Ecto neural progenitor cell (in vitro differentiated cells): Measurements from ENCODE around the gene HRC.
"Not testable (repeated sequence)": the region's sequence is repeated elsewhere in the genome, so short reads cannot be mapped to it uniquely, and the experiment has no call there.

Experiments used
- DNase-seq: peaks from one replicate; pipeline ENCODE4 v3.0.0-alpha.2; 2018; ENCODE audit warnings: low spot score

Gene HRC

DNA sequence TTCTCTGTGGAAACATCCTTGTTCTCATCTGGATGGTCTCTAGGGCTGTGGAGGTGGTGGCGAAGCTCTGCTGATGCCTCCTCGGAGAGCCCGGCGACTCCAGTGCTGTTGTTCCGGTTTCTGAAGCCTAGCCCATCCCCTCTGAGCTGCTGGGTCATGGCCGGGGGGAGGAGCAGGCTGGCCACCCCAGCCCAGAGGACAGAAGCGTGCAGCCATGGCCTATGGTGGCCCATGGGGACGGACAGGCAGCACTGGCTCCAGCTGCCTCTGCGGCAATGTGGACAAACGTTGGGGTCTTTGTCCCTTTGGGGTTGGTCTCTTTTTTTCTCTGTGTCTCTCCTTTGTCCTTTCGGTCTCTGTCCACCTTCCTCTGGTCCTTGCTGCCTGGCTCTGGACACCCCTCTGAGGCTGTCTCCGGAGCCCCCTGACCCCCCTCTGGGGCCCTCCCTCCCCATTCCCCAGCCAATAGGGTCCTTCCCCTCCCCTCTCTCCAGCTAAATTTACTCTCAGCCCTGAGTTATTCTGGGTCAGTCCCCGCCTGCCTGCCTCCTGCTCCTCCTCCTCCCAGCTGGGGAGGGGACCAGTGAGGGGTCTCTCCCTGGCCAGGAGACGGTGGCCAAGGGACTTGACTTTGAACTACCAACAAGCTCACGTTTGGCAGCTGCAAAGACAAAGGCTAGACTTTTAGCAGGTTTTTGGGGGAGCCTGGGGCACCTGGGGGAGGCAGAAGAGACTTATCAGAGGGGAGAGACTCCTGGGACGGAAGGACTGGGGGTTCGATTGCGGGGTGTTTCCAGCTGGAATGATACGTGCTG, at the start of gene HRC:
HRC (minus strand) TSS at position 392 of the 815 bp plus-strand sequence; CDS start at position 233, 159 bp downstream.
- DNase-seq = no peak

- DNase-seq = no peak
These were observed 45.8 kb upstream of the HRC start for GRCh38 chr19:49201042-49201441.

- DNase-seq = no peak
These were observed 45.2 kb upstream of the HRC start for GRCh38 chr19:49200238-49200862.

- no peak for DNase-seq
These were observed 41.5 kb upstream of the HRC start for GRCh38 chr19:49196527-49197240.

DNA sequence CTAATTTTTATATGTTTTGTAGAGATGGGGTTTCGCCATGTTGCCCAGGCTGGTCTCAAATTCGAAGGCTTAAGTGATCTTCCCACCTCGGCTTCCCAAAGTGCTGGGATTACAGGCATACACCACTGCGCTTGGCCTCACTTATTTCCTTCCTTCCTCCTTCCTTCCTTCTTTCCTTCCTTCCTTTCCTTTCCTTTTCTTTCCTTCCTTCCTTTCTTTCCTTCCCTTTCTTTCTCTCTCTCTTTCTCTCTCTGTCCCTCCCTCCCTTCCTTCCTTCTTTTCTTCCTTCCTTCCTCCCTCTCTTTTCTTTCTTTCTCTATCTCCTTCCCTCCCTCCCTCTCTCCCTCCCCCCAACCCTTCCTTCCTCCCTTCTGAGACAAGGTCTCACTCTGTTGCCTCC, 39.2 kb upstream of the HRC start:
- DNase-seq = no peak

DNA sequence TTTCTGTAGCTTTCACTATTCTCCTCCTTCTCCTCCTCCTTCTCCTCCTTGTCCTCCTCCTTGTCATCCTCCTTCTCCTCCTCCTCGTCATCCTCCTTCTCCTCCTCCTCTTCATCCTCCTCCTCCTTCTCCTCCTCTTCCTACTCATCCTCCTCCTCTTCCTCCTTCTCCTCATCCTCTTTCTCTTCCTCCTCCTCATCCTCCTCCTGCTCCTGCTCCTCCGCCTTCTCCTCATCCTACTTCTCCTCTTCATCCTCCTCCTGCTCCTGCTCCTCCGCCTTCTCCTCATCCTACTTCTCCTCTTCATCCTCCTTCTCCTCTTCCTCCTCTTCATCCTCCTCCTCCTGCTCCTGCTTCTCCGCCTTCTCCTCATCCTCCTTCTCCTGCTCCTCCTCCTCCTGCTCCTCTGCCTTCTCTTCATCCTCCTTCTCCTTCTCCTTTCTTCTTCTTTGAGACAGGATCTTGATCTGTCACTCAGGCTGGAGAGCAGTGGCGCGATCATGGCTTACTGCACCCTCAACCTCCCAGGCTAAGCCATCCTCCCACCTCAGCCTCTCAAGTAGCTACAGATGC, 38.7 kb upstream of the HRC start:
- DNase-seq = no peak

DNA sequence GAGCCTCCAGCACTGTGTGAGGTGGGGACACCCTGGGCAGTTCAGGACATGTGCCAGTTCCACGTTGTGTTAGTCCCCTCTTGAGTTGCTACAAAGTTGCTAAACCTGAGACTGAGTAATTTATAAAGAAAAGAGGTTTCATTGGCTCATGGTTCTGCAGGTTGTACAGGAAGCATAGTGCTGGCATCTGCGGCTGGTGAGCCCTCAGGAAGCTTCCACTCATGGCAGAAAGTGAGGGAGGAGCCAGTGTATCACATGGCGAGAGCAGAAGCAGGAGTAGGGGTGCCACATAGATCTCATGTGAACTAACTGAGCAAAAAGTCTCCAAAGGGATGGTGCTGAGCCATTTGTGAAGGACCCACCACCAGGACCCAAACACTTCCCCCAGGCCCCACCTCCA, 35.6 kb upstream of the HRC start:
- no peak for DNase-seq

GRCh38 chr19:49189259-49189658, 34.1 kb upstream of the HRC start:
- DNase-seq = no peak

GRCh38 chr19:49188626-49189200, 33.5 kb upstream of the HRC start:
- DNase-seq = no peak

DNA sequence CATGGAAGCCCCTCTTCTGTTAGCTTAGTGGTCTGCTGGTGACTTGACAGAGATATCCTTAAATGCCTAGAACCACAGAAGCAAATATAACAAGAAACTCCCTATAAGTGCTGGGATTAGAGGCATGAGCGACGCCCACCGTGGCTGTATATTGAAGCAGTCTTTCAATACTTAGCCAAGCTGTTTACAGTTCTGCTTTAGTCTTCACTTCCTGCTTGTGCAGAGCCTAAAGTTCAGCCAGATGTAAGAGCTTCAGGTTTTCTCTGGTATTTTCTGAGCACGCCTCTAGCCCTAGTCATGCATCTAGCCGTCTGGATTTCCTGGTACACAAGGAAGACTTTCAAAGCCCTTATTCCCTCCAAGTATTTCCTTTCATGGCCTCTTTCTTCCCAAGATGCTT, 30.9 kb upstream of the HRC start:
- no peak for DNase-seq

DNA sequence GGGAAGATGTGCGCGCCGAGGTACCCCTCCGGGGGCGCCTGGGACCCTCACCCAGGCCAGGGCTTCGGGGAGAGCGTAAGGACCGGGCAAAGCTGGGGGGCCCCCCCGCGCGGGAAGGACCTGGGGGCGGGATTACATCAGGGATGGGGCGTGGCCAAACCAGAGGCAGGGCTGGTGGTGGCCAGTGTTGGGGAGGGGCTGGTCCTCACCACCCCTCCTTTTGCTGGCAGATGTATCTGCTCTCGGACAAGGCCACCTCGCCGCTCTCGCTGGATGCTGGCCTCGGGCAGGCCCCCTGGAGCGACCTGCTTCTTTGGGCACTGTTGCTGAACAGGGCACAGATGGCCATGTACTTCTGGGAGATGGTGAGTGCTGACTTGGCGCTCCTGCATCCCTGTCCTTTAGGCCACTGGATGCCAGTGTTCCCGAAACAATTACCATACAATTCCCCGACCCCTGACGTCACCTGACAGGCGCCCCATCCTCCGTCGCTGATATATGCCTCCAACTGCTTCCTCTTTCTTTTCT, 27.7 kb upstream of the HRC start:
- no peak for DNase-seq

- DNase-seq = not testable (repeated sequence)
These were observed 27.0 kb upstream of the HRC start for GRCh38 chr19:49182010-49182847.

GRCh38 chr19:49180659-49181058, 25.5 kb upstream of the HRC start:
- DNase-seq = no peak

GRCh38 chr19:49173198-49173597, 18.0 kb upstream of the HRC start:
- DNase-seq = no peak

- no peak for DNase-seq
These were observed 13.2 kb upstream of the HRC start for GRCh38 chr19:49168421-49168820.

DNA sequence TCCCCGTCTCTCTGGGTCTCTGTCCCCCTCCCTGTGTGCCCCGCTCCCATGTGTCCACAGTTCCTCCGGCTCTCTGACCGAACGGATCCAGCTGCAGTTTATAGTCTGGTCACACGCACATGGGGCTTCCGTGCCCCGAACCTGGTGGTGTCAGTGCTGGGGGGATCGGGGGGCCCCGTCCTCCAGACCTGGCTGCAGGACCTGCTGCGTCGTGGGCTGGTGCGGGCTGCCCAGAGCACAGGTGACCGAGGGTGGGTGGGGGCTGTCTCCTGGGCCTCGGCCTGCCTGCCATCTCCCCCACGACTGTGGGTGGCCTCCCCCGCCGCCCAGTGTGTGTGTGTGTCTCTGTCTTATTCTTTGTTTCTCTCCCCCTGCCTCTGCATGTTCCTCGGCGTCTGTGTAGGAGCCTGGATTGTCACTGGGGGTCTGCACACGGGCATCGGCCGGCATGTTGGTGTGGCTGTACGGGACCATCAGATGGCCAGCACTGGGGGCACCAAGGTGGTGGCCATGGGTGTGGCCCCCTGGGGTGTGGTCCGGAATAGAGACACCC, 12.7 kb upstream of the HRC start:
- no peak for DNase-seq

DNA sequence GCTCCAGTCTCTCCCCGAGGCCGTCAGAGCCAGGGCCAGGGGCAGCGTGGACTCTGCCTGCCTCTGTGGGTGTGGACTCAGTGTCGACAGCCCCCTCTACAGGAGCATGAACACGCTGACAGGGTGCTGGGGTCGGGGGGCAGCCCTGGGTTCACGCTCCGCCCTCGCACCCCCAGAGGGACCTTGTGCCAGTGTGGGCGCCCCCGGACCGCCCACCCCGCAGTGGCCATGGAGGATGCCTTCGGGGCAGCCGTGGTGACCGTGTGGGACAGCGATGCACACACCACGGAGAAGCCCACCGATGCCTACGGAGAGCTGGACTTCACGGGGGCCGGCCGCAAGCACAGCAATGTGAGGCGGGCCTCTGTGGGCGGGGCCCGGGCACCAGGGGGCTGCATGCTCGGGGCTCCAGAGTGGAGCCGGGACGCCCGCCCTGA, 10.7 kb upstream of the HRC start:
- DNase-seq = no peak

DNA sequence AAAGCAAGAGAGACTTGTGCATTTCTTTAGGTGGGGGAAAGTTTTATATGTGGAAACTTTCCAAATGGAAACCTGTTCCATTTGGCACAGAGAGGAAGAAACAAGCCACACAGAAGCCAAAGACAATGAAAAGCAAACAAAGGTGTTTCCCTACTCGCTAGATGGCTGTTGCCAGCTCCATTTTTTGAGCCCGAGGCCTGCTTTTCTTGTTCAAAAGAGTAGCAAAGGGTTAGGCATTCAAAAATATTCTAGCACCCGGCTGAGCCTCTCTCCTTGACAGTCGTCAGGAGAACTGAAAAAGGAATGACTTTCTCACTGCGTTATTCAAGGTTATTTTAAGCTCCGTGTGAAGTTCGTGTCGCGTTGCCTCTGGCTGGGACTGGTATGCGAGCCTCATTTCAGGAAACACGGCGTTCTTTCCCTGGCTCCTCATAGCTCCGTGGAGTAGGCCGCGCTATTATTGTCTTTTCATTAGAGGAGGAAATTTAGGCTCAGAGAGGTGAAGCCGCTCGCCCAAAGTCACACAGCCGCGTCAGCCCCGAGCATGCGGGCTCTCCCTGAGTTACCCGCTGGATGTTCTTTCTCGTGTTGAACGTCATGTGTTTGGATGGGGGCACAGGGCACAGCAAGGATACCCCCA, 10.0 kb upstream of the HRC start:
- DNase-seq = no peak

GRCh38 chr19:49161987-49162386, 6.8 kb upstream of the HRC start:
- DNase-seq = no peak

GRCh38 chr19:49160450-49161189, 5.4 kb upstream of the HRC start:
- no peak for DNase-seq
